Stimulated activated naive CD4-positive, alpha-beta T cell treated with Interleukin-2 at 50 U/mL for 16 hours (primary cell): ENCODE measurements around the gene SNRNP200.

Experiments
- DNase-seq: peaks from one replicate; lab custom pipeline; 2025; lab: John Stamatoyannopoulos, UW

The SNRNP200 gene

DNA sequence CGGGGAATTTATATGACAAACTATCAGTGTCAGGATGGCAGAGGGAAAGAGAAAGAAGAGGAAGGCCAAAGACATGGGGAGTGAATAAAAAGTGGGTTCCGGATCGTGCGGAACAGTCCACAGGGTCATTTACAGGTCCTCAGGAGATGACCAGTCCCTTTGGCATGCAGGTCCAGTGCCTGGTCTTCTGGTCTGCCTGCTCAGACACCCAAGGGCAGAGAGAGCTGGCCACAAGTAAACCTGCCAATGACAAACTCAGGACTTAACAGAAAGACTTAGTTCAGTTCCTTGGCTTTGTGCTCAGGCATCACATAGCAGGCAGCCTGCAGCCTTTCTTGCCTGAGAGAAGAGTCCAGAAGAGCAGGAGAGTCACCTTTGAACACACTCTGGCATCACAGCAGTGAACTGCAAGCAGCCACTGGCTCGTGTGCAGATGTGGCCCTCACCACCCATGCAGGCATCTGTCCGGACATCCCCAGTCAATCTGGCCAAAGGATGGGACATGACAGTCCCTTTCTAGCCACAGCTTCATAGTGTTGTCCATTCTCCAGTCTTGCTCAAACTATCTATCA is 53.5 kb downstream of the SNRNP200 start:
- no peak for DNase-seq

DNA sequence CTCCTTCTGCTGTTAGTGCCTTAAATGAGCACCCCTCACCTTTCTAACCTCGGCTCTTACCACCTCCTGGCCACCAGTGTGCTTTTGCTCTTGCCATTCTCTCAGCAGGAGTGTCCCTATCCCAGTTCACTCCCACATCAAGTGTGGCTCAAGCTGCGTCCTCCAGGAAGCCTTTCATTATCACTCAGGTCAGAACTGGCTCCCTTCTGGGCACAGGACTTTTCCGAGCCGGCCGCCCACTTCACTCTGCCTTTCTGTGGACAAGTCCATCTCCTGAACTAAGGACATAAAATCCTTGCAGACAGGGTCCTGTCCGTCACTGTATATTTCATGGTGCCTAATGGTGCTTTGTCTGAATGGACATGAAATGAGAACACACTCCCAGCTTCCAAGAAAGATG is 55.2 kb downstream of the SNRNP200 start:
- no peak for DNase-seq

DNA sequence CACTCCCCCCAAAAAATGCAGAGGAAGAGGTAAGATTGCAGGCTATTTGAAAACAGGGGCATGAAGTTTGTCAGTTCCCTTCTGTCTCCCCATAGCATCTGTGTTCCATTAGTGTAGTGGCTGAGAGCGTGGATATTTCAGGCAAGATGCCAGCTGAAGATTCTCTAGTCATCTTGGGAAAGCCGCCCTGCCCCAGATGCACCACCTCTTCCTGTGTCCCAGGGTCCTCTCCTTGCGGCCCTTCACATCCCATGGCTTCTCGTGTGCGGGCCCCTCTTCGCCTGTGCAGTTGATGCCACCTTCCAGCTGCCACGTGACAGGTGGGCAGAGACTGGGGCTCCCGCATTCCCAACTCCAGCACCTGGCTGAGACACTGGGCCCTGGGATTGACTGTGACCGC is 55.7 kb downstream of the SNRNP200 start:
- no peak for DNase-seq

DNA sequence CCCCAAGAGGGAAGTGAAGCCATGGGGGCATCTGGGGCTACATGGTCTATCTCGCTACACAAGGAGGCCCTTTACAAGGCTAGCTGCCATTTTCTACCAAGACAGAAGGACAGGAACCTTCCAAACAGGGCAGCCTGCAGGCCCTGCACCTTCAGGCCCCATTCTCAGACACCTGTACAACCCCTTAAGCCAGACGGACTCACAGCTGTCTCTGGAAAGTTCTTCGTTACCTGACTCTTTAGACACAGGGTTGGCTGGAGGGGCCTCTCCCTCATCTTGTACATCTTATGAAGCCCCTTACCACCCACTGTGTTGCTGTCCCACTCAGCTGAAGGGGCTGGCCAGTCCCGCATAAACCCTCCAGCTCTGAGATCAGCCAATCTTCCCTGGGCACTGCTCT is 56.7 kb downstream of the SNRNP200 start:
- DNase-seq: no peak

DNA sequence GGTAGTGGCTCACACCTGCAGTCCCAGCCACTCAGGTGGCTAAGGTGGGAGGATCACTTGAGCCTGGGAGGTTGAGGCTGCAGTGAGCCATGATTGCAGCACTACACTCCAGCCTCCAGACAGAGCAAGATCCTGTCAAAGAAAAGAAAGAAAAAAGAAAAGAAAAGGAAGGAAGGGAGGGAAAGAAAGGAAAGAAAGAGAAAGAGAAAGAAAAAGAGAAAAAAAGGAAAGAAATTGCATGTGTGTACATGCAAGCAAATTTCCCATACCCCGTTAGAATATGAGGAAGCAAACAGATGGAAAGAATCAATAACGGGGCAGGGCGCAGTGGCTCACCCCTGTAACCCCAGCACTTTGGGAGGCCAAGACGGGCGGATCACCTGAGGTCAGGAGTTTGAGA is 57.5 kb downstream of the SNRNP200 start:
- DNase-seq: no peak

DNA sequence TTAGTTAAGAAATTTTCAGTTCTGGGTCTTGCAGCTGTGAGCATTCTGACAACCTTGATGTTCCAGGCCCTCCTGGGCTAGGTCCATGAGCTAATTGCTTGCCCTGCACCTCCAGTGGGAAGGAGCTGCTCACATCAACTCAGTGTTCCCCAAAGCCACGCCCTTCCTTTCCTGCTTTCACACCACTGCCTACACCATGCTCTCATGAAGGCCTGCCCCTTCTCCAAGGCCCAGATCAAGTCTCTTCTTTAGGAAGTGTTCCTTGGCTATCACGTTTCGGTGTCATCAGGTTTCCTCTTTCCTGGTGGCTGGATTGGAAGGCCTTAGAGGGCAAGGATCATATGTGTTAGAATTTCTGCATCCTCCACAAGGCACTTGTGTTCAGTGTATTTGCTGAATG is 58.3 kb downstream of the SNRNP200 start:
- DNase-seq: no peak

DNA sequence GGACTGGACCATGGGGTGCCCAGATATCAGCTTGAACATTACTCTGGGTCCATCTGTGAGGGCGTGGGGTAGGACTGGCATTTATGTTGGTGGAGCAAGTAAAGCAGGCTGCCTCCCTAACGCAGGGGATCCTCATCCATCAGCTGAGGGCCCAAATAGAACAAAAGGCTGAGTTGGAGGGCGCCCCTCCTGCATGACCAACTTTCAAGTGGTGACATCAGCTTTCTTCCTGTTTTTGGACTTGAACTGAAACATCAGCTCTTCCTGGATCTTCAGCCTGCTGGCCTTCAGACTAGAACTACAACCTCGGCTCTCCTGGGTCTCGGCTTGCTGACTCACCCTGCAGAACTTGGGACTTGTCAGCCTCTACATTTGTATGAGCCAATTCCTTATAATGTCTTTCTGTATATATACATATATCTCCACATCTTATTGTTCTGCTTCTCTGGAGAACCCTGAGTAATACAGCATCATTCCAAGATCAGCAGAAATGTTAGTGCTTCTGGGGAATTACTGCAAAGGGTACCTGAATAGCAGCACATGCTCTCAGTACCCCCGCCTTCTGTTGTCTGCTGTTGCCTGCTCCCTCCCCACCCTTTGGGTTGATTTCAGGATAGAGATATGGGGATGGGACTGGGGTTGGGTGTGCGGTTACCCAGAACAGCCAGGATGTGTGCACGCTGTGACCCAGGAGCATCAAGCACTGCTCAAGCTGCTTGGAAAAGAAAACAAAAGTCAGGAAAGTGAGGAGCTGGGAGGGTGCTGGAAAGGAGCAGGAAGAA is 59.5 kb downstream of the SNRNP200 start:
- DNase-seq: no peak

DNA sequence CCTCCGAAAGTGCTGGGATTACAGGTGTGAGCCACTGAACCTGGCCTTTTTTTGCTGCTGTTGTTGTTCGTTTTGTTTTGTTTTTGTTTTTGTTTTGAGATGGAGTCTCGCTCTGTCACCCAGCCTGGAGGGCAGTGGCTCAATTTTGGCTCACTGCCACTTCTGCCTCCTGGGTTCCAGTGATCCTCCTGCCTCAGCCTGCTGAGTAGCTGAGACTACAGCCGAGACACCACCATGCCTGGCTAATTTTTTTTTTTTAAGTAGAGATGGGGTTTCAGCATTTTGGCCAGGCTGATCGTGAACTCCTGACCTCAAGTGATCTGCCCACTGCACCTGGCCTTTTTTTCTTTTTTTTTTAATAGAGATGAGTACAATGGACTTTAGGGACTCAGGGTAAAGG is 61.5 kb downstream of the SNRNP200 start:
- no peak for DNase-seq

DNA sequence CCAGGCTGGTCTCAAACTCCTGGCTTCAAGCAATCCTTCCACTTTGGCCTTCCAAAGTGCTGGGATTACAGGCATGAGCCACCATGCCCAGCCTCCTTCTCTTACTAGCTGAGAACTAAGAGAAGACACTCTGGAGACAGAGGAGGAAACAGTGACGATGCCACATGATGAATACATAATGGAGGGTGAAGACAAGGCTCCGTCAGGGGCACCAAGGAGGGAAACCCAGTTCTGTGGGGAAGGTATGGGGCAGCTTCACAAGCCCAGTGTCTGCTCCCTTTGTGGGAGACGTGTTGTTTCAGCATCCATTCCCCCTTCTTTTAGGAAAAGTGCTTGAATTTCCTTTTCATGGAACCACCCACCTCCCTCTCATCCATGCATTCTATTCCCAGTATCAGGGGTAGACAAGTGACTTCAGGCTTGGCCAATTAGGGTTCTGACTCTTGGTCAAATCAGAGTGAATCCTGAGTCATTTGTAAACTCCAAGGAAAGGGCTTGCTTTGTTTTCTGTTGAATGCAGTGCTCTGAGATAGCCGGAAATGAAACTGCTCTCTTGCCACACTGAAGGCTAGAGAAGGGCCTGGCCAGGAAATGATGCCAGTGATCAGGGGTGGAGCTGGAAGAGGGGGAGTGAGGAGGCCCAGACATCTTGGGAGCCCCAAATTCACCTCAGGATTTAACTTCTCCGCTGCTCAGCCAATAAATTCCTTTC is 63.3 kb downstream of the SNRNP200 start:
- peak; percentile 35 for DNase-seq

DNA sequence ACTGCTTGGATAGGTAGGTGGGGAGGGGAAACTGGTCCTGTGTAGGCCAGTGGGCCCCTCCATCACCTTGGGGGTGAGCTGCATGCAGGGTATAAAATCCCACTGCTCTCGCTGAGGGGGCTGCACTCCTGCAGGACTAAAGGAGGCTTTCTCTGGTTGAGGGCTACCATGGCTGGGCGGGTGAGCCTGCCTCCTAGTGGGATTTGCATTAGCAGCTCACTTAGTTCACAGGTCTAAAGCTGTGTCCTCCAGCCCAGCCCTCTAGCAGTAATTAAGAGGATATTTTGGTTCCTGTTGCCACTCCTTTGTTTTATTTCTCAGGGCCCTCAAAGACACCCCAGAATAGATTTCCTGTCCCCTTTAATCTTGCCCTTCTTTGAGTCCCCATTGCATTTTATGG is 64.1 kb downstream of the SNRNP200 start:
- DNase-seq: no peak

DNA sequence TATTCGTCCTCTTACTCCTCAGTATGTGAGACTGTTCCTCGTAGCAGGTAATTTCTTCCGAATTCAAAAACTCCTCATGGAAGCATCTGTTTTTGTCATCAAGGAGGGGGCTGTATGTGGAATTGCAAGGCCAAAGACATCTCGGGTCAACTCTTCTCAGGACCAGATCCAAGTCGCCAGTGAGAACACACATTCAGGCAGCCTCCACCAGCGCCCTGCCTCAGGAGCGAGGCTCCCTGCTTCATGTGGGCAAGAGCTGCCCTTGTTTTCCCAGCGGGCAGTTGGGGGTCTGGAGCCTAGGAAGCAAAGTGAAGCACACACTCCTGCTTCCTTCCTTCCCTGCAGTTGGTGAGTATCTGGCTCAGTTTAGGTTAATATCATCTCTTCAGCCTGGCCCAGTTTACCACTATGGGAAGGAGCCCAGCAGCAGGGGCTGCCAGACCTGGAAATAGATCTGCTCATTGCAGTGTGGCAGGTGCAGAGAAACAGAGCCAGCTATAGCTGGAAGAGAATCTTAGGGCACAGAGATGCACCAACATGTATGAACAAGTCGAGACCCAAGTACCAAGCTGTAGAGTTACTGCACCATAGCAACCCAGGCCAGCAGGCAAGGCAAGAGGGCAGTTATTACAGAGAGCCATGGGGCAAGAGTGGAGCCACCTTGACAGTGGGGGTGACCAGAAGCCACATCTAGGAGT is 64.9 kb downstream of the SNRNP200 start:
- DNase-seq: no peak

DNA sequence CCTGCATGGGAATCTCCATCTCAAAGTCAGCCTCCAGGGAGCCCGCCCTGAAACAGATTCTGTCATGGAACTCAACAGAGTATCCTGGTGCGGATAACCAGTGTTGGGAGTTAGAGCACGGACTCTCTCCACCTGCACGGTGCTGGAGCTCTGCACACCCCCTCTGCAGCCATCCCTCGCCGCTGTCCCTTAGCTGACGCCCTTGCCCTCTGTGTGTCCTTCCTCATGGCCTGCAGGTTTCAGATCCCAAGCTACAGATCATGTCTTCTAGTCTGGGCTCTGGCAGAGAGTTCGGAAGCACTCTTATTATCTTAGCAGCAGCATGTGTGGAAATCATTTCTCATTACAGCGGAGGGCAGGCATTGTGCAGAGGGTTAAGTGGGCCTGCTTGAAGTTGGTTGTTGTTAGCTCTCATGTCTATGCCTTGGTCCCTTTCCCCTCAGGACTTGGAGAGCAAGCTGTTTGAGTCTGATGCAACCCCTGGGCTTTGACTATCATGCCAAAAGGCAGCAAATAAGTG is 65.5 kb downstream of the SNRNP200 start:
- DNase-seq: no peak

DNA sequence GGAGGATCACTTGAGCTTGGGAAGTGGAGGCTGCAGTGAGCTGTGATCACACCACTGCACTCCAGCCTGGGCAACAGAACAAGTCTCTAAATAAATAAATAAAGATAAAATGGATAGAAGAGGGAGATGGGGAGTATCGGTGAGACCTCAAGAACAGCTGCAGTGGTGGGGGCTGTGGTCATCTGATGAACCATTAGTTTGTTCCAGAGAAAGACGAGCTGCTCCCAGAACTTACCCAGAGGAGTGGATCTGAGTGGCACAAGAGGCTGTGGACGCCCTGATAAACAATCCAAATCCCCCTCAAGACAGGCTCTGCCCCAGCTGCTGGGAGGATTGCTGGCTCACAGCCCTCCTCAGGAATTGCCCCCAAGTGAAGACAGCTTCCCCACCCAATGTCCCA is 66.3 kb downstream of the SNRNP200 start:
- DNase-seq: no peak

DNA sequence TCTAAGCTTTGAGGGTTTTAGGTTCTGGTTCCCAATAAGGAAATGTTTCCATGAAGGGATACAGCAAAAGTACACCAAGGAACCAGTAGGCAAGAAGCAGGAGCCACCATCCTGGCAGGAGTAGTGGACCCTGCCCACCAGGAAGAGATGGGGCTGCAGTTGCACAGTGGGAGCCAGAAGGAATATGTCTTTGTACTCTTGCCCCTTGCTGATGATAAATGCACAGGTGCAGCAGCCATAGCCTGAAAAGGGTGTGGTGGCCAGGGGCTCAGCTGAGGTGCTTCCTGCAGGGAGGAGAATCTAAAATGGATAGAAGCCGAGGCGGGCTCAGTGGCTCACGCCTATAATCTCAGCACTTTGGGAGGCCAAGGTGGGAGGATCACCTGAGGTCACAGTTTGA is 67.1 kb downstream of the SNRNP200 start:
- DNase-seq: no peak

DNA sequence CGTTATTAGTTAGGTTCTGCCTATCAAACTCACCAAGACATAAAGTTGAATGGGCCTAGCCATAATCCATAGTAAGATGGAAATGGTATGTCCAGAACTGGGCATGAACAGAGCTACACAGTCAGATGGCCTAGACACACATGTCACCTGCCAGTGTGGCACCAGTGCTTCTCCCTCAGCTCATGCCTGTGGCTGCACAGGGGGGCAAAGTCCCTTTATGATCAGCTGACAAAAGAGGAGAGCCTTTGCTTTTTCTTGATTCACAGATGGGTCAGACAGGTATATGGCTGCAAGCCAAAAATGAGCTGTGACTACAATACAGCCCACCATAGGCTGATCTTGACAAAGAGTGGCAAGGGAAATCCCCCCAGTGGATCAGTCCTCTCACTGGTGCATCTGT is 68.5 kb downstream of the SNRNP200 start:
- no peak for DNase-seq

DNA sequence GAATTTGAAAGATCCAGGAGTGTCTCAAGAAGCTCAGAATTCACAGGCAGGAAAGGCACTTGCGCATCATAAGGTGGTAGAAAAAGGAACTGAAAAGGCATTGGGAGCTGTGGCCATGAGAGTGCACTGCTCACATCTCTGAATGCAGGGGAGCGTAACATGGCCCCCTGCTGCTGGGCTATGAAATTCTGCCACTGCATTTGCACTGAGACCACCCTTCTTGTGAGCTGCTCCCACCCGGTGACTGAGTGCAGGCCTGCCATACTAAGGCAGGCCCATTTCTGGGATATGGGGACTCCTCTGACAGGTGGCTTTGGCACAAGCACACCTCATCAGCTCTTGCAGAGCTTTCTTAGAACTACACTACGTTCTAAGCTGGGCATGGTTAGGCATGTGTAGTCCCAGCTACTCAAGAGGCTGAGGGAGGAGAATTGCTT is 71.4 kb downstream of the SNRNP200 start:
- DNase-seq: no peak

DNA sequence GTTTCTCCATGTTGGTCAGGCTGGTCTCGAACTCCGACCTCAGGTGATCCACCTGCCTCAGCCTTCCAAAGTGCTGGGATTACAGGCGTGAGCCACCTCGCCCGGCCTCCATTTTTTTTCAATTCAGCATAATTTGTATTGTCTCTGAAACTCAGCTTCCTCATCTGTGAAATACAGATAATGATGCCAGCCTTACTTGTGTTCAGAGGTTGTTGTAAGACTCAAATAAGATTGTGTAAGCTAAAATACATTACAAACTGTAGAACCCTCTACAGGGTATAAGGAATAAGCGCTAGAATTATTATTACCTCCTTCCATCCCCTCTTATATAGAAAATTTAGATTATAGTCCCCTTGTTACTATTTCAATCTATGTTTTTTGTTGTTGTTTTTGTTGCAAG is 71.9 kb downstream of the SNRNP200 start:
- DNase-seq: no peak

DNA sequence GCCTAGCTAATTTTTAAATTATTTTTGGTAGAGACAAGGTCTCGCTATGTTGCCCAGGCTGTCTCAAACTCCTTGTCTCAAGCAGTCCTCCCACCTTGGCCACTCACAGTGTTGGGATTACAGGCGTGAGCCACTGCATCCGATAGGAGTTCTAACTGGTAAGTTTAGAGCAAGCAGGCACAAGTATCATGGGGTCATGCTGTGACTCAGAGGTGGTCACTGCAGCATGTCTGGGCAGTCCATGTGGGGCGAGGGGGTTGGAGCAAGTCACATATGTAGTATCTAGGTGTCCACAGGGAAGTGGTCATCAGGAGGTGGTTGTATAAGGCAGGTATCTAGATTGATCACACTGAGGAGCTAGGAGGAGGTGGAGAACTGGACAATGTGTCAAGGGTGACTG is 74.0 kb downstream of the SNRNP200 start:
- no peak for DNase-seq

DNA sequence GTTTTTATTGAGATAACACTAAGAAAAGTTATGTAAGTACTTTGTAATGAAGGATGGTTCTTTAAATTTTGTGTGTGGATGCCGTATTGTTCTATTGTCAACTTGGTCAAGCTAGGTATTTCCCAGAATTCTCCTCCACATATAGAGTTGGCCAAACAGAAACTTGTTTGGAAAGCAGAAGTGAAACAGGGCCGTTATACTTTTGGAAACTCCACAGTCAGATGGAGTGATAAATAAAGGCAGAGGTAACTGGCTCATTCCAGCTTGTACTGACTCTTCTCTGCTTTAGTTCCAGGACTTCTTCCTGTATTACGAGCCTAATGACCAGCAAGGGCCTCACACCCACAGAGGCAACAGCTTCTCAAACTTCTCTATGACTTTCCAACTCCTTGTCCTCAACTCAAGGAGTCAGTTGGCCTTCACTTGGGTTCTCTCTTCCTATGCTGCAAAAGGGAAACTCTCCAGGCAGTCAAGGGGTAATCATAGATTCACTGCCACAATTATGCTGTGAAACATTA is 80.3 kb downstream of the SNRNP200 start:
- no peak for DNase-seq
